Spleen (tissue), 7 donors: ENCODE results near the gene NTN1.

Experiments used
- POLR2A ChIP-seq, 3 donors: fragments of 450-650 bp; IDR thresholded peaks; one replicate each; pipeline ENCODE4 v1.5.1; 2017; ENCODE audit warnings: antibody characterized with exemption in 3 of 3, mild to moderate bottlenecking in 1 of 3
- TF ChIP-seq, protein P1 (sequence below), 11 experiments: fragments of 200-600 bp in 7 of 11; fragments of 450-650 bp in 4 of 11; sonication (generic) in 4 of 11; IDR thresholded peaks in 8 of 11; conservative IDR thresholded peaks in 3 of 11; 1 replicate in 7 of 11; 2 replicates in 4 of 11; pipeline versions ENCODE4 v1.4.0 to v1.8.0; 2016 to 2021; ENCODE audit warnings: antibody characterized with exemption in 11 of 11, inconsistent platforms in 4 of 11, mild to moderate bottlenecking in 1 of 11
- donor health status: DM: no; HTN: no; CAD: no; lungs with moderate emphysema.
- donor health status: DM: no; HTN: no; CAD: no.
- donor health status: DM: no; HTN: no; CAD: no.

DNA sequence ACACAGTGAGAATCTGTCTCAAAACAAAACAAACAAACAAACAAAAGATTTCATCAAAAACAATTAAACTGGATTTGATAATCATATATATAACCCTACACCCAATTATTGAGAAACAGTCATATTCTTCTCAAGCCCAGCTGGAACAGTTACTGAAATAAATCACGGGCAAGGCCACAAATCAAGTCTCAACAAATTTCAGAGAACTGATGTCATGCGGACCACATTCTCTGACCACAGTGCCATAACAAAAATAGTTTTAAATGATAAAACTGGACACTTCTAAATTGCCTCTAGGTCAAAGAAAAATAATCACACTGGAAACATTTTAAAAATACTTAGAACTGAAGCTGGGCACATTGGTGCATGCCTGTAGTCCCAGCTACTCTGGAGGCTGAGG is 39.9 kb upstream of the NTN1 start:
- TF ChIP-seq, protein P1, sequence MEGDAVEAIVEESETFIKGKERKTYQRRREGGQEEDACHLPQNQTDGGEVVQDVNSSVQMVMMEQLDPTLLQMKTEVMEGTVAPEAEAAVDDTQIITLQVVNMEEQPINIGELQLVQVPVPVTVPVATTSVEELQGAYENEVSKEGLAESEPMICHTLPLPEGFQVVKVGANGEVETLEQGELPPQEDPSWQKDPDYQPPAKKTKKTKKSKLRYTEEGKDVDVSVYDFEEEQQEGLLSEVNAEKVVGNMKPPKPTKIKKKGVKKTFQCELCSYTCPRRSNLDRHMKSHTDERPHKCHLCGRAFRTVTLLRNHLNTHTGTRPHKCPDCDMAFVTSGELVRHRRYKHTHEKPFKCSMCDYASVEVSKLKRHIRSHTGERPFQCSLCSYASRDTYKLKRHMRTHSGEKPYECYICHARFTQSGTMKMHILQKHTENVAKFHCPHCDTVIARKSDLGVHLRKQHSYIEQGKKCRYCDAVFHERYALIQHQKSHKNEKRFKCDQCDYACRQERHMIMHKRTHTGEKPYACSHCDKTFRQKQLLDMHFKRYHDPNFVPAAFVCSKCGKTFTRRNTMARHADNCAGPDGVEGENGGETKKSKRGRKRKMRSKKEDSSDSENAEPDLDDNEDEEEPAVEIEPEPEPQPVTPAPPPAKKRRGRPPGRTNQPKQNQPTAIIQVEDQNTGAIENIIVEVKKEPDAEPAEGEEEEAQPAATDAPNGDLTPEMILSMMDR (IDR thresholded peaks at IDR 0.05 in 8 of 11, conservative IDR thresholded peaks at IDR 0.05 in 3 of 11), result no peak
- no peak for TF ChIP-seq POLR2A (IDR thresholded peaks at IDR 0.05)
